ENCODE data around the gene CWF19L1.
A peak's percentile ranks its signal among the peaks of the same experiment; 100 is the strongest.

The CWF19L1 gene

GRCh38 chr10:100182908-100183307, 84.5 kb downstream of the CWF19L1 start:
- DNase-seq (ENCODE audit: low read depth, low spot score): no peak
- Histone ChIP-seq H3K4me3 (peak overlapping the region; percentile 90), H3K27ac (peak overlapping the region; percentile 78; the same call in 1 of the 2 replicates), H3K9me3 (ENCODE audit: low read depth, low read length) (no peaks in the 10 kb centered on the region), H3K36me3 (ENCODE audit: insufficient read depth, low read length) (peaks cover 22% of the 10 kb centered on the region; the same call in 1 of the 2 replicates), H3K9ac (ENCODE audit: insufficient read length) (no peak overlapping the region)
- no peak for TF ChIP-seq POLR2AphosphoS5 (IDR thresholded peaks at IDR 0.05; ENCODE audit: borderline replicate concordance, low read depth, low read length)
- no peak for TF ChIP-seq FOXP2 (optimal IDR thresholded peaks at IDR 0.05; ENCODE audit: control extremely low read depth, extremely low read length, insufficient read depth)
- TF ChIP-seq EZH2 (IDR thresholded peaks at IDR 0.05): no peak

Data from SK-N-MC (cell line).